Anterior cingulate cortex (tissue), 58 donors: Measurements from ENCODE around the gene SLC44A5.
"Not testable (repeated sequence)": the region's sequence is repeated elsewhere in the genome, so short reads cannot be mapped to it uniquely, and the experiment has no call there.

Experiments
- DNase-seq, 58 donors: peaks; one replicate each; lab custom pipeline; 2025; lab: John Stamatoyannopoulos, UW

SLC44A5 gene

GRCh38 chr1:75593457-75593856, 17.5 kb downstream of the SLC44A5 start:
- DNase-seq: not testable (repeated sequence)

- DNase-seq: no peak
Measured at GRCh38 chr1:75589637-75590036, 21.3 kb downstream of the SLC44A5 start.

- no peak for DNase-seq
Measured at GRCh38 chr1:75588779-75589475, 22.0 kb downstream of the SLC44A5 start.

GRCh38 chr1:75587692-75588091, 23.2 kb downstream of the SLC44A5 start:
- DNase-seq: no peak

GRCh38 chr1:75583282-75583681, 27.6 kb downstream of the SLC44A5 start:
- no peak for DNase-seq

GRCh38 chr1:75582725-75583261, 28.1 kb downstream of the SLC44A5 start:
- DNase-seq: no peak

GRCh38 chr1:75579046-75579445, 31.9 kb downstream of the SLC44A5 start:
- DNase-seq: no peak

- DNase-seq: no peak
Measured at GRCh38 chr1:75575837-75576236, 35.1 kb downstream of the SLC44A5 start.

GRCh38 chr1:75567191-75567590, 43.7 kb downstream of the SLC44A5 start:
- DNase-seq: no peak

GRCh38 chr1:75559800-75560199, 51.1 kb downstream of the SLC44A5 start:
- no peak for DNase-seq

- DNase-seq: no peak
Measured at GRCh38 chr1:75559136-75559535, 51.8 kb downstream of the SLC44A5 start.

- no peak for DNase-seq
Measured at GRCh38 chr1:75554870-75555269, 56.0 kb downstream of the SLC44A5 start.

GRCh38 chr1:75554181-75554580, 56.7 kb downstream of the SLC44A5 start:
- DNase-seq: no peak

- DNase-seq: no peak
Measured at GRCh38 chr1:75550559-75550958, 60.4 kb downstream of the SLC44A5 start.

- DNase-seq: no peak
Measured at GRCh38 chr1:75548721-75549480, 62.0 kb downstream of the SLC44A5 start.

GRCh38 chr1:75543705-75544104, 67.2 kb downstream of the SLC44A5 start:
- no peak for DNase-seq

GRCh38 chr1:75542818-75543570, 67.9 kb downstream of the SLC44A5 start:
- no peak for DNase-seq

GRCh38 chr1:75539230-75540116, 71.4 kb downstream of the SLC44A5 start:
- no peak for DNase-seq

- DNase-seq: no peak
Measured at GRCh38 chr1:75533085-75533484, 77.8 kb downstream of the SLC44A5 start.

GRCh38 chr1:75531570-75531969, 79.3 kb downstream of the SLC44A5 start:
- no peak for DNase-seq
